ENCODE data around the gene MYO1C.
A peak's percentile ranks its signal among the peaks of the same experiment; 100 is the strongest.
"Not testable (repeated sequence)": the region's sequence is repeated elsewhere in the genome, so short reads cannot be mapped to it uniquely, and the experiment has no call there.

The MYO1C gene

DNA sequence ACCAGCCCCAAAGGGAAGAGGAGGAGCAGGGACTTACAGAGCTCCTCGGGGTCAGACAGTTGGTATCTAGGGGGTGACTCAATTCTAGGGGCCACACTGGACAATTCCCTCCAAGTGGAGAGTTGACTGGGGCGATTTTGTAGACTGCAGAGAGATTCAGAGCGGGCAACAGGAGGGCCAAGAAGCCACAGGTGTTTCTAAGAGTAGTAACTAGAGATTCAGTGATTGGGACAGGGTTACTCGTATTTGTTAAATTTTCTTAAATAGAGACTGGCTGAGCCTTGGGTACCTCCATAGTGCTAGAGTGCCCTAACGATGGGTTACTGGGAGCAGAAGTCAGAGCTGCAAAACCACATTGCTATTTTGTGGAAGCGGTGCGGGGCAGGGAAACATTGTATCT lies 27.2 kb upstream of the MYO1C start:
- no peaks in the 10 kb centered on the region for H3K27me3 ChIP-seq (ENCODE audit: insufficient read depth, low read length)

DNA sequence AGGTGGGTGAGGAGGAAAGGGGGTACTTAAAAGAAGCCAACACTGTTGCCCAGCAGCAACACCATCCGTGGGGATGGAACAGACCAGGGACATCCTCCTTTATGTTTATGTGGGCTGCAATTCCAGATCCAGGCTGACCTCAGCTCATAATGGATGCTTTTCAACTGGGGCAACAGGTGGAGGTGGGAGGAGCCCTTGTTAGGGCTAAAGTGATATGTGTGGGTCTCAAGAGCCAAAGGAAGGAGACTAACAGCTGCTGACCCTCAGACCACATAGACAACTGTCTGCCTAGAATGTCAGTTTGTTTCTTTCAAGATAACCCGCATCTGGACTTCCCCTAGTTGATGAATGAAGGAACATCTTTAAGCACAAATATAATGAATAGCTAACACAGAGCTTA lies 25.9 kb upstream of the MYO1C start:
- H3K27ac ChIP-seq (ENCODE audit: low read length) = no peak overlapping the region
- no peak overlapping the region for H3K9ac ChIP-seq (ENCODE audit: low read depth, low read length)
- no peaks in the 10 kb centered on the region for H3K4me1 ChIP-seq (ENCODE audit: insufficient read depth, low read length)
- no peaks in the 10 kb centered on the region for H3K27me3 ChIP-seq (ENCODE audit: insufficient read depth, low read length)
- H3K4me3 ChIP-seq (ENCODE audit: low read length) = no peak overlapping the region
- no peaks in the 10 kb centered on the region for H3K9me3 ChIP-seq (ENCODE audit: insufficient read depth, low read depth, low read length)
- H3K36me3 ChIP-seq (ENCODE audit: insufficient read depth, low read depth, low read length) = peaks cover 21% of the 10 kb centered on the region; the same call in 1 of the 2 replicates

More for the DNA sequence above, 27.2 kb upstream of the MYO1C start:
- Histone ChIP-seq H3K27ac (ENCODE audit: low read length) (no peak overlapping the region), H3K9me3 (ENCODE audit: insufficient read depth, low read depth, low read length) (no peaks in the 10 kb centered on the region), H3K36me3 (ENCODE audit: insufficient read depth, low read depth, low read length) (peaks cover 18% of the 10 kb centered on the region; the same call in 1 of the 2 replicates), H3K9ac (ENCODE audit: low read depth, low read length) (no peak overlapping the region), H3K4me1 (ENCODE audit: insufficient read depth, low read length) (no peaks in the 10 kb centered on the region), H3K4me3 (ENCODE audit: low read length) (no peak overlapping the region)

DNA sequence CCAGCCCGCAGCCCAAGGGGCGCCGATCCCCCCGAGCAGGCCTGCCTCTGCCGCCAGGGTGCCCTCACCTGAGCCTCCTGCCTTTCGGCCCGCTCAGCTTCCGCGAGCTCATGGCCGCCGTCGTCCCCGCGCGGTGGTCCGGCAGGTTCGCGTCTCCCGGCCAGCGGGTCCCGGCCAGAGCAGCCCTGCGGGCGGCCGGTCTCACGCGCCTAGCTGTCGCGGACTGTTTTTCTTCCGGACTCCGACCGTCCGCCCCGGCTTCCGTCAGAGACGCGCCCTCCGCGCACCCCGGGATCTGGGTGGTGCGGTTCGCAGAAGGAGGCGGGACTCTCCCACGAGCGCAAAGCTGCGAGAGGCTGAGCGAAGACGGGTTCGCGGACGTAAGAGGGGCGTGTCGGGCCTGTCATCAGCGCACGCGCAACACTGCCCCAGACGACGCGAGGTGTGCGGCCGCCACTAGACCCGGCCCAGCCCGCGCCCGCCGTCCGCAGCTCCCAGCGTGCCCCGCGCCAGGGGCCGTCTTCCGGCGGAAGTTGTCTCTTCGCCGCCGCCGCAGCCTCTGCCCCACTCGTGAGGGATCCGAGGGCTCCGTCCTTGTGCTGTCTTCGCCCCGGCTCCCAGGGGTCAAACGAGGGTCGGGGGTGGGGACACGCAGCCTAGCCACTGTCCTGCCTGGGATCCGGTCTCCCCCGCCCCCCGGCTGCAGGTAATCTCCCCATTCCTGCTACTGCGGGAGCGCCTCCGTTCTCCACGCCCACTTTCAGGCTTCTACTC lies 24.1 kb upstream of the MYO1C start, which contains the start of gene INPP5K:
INPP5K (minus strand) TSS at position 225 of the 774 bp plus-strand sequence; CDS start at position 112, 113 bp downstream.
- Histone ChIP-seq H3K4me3 (ENCODE audit: low read length) (peak within 1 kb of the TSS; percentile 85), H3K9me3 (ENCODE audit: insufficient read depth, low read depth, low read length) (no peaks in the 10 kb centered on the region), H3K4me1 (ENCODE audit: insufficient read depth, low read length) (no peaks in the 10 kb centered on the region), H3K27ac (ENCODE audit: low read length) (peak within 1 kb of the TSS; percentile 53), H3K27me3 (ENCODE audit: insufficient read depth, low read length) (no peaks in the 10 kb centered on the region), H3K36me3 (ENCODE audit: insufficient read depth, low read depth, low read length) (peaks cover 17% of the 10 kb centered on the region; the same call in 1 of the 2 replicates), H3K9ac (ENCODE audit: low read depth, low read length) (peak within 1 kb of the TSS; percentile 93)

DNA sequence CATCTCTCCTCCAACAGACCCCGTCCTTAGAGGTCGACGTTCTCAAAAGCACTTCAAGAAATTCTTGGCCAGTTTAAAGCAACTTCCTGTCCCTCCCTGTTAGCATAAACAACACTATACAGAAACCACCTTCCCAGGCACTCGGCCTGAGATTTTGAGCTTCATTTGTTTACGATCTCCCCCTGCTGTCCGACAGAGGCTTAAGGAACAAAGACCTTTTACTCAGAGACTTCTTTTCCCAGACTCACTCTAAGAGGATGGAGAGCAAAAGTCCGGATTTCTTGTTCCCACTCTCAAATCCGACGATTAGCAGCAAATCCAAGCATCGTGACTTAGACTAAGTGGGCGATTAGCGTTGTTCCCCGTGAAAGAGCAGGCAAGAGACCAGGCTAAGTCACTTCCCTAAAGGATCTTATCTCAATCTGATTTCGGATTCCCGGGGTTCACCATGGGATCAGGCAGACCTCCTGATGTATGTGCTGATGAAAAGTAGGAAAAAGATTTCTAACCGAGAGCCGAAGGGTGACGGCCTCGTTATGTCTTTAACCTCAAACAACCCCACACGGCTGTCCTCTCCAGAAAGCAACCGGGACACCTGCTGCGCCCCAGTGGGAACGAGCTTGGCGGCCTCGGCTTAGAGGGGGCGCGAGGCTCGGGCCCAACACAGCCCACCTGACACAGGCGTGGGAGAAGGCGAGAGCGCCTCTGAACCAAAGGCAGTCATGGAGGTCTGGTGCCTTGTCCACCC lies 23.3 kb upstream of the MYO1C start:
- no peak overlapping the region for H3K27ac ChIP-seq (ENCODE audit: low read length)
- H3K4me1 ChIP-seq (ENCODE audit: insufficient read depth, low read length) = no peaks in the 10 kb centered on the region
- peak overlapping the region; percentile 85 for H3K4me3 ChIP-seq (ENCODE audit: low read length)
- peak overlapping the region; percentile 93; the same call in 1 of the 2 replicates for H3K9ac ChIP-seq (ENCODE audit: low read depth, low read length)
- no peaks in the 10 kb centered on the region for H3K9me3 ChIP-seq (ENCODE audit: insufficient read depth, low read depth, low read length)
- H3K27me3 ChIP-seq (ENCODE audit: insufficient read depth, low read length) = no peaks in the 10 kb centered on the region
- peaks cover 17% of the 10 kb centered on the region; the same call in 1 of the 2 replicates for H3K36me3 ChIP-seq (ENCODE audit: insufficient read depth, low read depth, low read length)

DNA sequence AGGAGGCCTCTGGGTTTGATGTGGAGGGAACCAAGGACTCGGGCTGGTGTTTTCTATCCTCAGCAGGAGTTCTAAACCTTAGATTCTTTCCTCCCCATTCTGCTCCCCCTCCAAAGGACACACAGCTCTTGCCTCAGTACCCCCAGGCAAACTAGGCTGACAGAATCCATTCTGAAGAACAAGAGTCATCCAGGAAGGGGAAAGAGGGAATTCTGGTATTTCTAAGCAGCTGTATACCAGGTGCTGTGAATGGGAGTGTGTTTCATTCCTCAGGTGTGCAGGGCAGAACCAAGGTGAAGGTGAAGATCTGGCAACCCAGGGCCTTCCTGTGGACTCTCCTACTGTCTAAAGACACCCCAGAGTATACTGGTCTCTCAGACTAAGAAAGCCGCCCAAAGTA lies 19.9 kb upstream of the MYO1C start:
- Histone ChIP-seq H3K4me1 (ENCODE audit: insufficient read depth, low read length) (no peaks in the 10 kb centered on the region), H3K27ac (ENCODE audit: low read length) (no peak overlapping the region), H3K36me3 (ENCODE audit: insufficient read depth, low read depth, low read length) (0 out of 2 replicates have a peak, but pooled peaks cover 5% of the 10 kb centered on the region), H3K9ac (ENCODE audit: low read depth, low read length) (no peak overlapping the region), H3K9me3 (ENCODE audit: insufficient read depth, low read depth, low read length) (no peaks in the 10 kb centered on the region), H3K27me3 (ENCODE audit: insufficient read depth, low read length) (no peaks in the 10 kb centered on the region), H3K4me3 (ENCODE audit: low read length) (no peak overlapping the region)

DNA sequence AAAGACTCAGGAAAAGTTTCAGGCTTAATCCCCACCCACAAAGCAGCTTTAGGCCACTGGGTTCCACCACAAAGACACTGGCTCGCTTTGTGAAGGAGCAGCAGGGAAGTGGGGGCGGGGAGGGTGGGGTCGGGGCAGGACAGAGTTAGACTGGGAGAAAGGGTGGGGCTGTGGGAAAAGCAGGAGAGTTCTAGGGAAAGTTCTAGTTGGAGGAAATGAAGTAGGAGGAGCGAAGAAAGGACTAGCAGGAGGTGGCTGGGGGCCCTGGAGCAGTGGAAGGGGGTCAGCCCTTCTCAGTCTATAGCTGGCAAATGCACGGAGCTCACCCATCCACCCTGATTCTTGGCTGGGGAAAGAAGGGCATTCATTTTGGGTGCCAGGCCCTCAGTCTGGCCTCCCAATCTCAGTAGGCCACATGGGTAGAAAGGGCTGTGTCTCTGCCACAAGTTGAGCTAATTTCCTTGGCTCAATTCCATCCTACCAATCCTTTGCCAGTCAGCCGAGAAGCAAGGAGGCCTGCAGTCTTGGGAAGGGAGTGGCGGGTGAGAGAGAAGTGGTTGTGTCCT lies 19.4 kb upstream of the MYO1C start:
- H3K9ac ChIP-seq (ENCODE audit: low read depth, low read length) = no peak overlapping the region
- no peaks in the 10 kb centered on the region for H3K4me1 ChIP-seq (ENCODE audit: insufficient read depth, low read length)
- no peak overlapping the region for H3K4me3 ChIP-seq (ENCODE audit: low read length)
- no peak overlapping the region for H3K27ac ChIP-seq (ENCODE audit: low read length)
- H3K36me3 ChIP-seq (ENCODE audit: insufficient read depth, low read depth, low read length) = 0 out of 2 replicates have a peak, but pooled peaks cover 5% of the 10 kb centered on the region
- H3K9me3 ChIP-seq (ENCODE audit: insufficient read depth, low read depth, low read length) = no peaks in the 10 kb centered on the region
- no peaks in the 10 kb centered on the region for H3K27me3 ChIP-seq (ENCODE audit: insufficient read depth, low read length)

DNA sequence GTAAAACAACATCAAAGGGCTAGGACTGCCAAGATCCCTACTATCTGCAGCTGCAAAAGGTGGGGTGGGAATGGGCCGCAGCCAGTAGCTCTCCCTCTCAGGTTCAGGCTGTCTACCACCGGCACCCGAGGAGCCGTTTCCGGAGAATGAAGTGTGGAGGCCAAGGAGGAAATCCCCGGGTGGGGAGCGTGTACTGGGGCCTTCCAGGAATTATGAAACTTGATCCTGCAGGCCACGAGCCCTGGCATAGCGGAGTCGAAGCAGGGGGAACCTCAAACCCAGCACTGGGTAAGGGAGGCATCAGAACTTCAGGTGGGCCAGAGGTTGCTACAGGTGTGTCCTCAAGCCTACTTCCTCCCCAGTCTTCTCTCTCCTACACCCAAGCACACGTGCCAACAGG lies 18.8 kb upstream of the MYO1C start:
- H3K4me1 ChIP-seq (ENCODE audit: insufficient read depth, low read length) = no peaks in the 10 kb centered on the region
- no peaks in the 10 kb centered on the region for H3K27me3 ChIP-seq (ENCODE audit: insufficient read depth, low read length)
- no peak overlapping the region for H3K27ac ChIP-seq (ENCODE audit: low read length)
- peaks cover 8% of the 10 kb centered on the region; the same call in 1 of the 2 replicates for H3K36me3 ChIP-seq (ENCODE audit: insufficient read depth, low read depth, low read length)
- no peak overlapping the region for H3K4me3 ChIP-seq (ENCODE audit: low read length)
- H3K9ac ChIP-seq (ENCODE audit: low read depth, low read length) = no peak overlapping the region
- no peaks in the 10 kb centered on the region for H3K9me3 ChIP-seq (ENCODE audit: insufficient read depth, low read depth, low read length)

DNA sequence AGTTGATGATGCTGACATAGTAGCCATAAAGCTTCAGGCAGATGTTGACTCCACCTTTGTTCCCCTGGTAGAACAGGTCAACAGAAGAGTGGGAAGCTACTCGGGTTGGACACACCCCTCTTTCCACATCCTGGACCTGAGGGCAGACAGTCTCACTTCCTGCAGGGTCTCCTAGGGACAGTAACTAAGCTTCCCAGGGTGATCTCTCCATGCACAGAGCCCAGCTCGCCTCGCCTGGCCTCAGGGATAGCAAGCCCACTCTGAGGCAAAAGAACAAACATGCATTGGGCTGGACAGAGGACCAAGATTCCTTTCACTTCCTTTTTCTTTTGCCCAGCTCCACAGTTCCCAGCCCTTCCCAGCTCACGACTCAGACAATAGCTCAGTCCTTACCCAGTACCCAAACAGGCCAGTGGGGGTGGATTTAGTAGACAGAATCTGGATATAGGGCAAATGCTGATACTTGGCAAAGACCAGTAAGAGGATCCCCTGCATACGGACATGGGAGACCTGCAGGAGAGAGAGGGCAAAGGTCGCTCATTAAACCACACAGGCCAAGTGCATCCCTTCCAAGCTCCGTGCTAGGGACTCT lies 16.9 kb upstream of the MYO1C start:
- Histone ChIP-seq H3K36me3 (ENCODE audit: insufficient read depth, low read depth, low read length) (peaks cover 9% of the 10 kb centered on the region; the same call in 1 of the 2 replicates), H3K4me1 (ENCODE audit: insufficient read depth, low read length) (no peaks in the 10 kb centered on the region), H3K9ac (ENCODE audit: low read depth, low read length) (no peak overlapping the region), H3K27ac (ENCODE audit: low read length) (no peak overlapping the region), H3K27me3 (ENCODE audit: insufficient read depth, low read length) (no peaks in the 10 kb centered on the region), H3K9me3 (ENCODE audit: insufficient read depth, low read depth, low read length) (no peaks in the 10 kb centered on the region), H3K4me3 (ENCODE audit: low read length) (no peak overlapping the region)

- H3K4me1 ChIP-seq (ENCODE audit: insufficient read depth, low read length); H3K9ac ChIP-seq (ENCODE audit: low read depth, low read length); H3K36me3 ChIP-seq (ENCODE audit: insufficient read depth, low read depth, low read length); H3K4me3 ChIP-seq (ENCODE audit: low read length); H3K9me3 ChIP-seq (ENCODE audit: insufficient read depth, low read depth, low read length); H3K27ac ChIP-seq (ENCODE audit: low read length); H3K27me3 ChIP-seq (ENCODE audit: insufficient read depth, low read length): not testable (repeated sequence)
Measured at GRCh38 chr17:1508709-1509108, 16.2 kb upstream of the MYO1C start.

- no peak overlapping the region for H3K27ac ChIP-seq (ENCODE audit: low read length)
- H3K36me3 ChIP-seq (ENCODE audit: insufficient read depth, low read depth, low read length) = peaks cover 4% of the 10 kb centered on the region; the same call in 1 of the 2 replicates
- no peak overlapping the region for H3K9ac ChIP-seq (ENCODE audit: low read depth, low read length)
- no peaks in the 10 kb centered on the region for H3K9me3 ChIP-seq (ENCODE audit: insufficient read depth, low read depth, low read length)
- no peak overlapping the region for H3K4me3 ChIP-seq (ENCODE audit: low read length)
- H3K27me3 ChIP-seq (ENCODE audit: insufficient read depth, low read length) = no peaks in the 10 kb centered on the region
- no peaks in the 10 kb centered on the region for H3K4me1 ChIP-seq (ENCODE audit: insufficient read depth, low read length)
Measured at GRCh38 chr17:1506649-1507267, 14.3 kb upstream of the MYO1C start.

GRCh38 chr17:1505586-1505985 lies 13.1 kb upstream of the MYO1C start:
- no peaks in the 10 kb centered on the region for H3K9me3 ChIP-seq (ENCODE audit: insufficient read depth, low read depth, low read length)
- no peak overlapping the region for H3K27ac ChIP-seq (ENCODE audit: low read length)
- no peak overlapping the region for H3K9ac ChIP-seq (ENCODE audit: low read depth, low read length)
- H3K27me3 ChIP-seq (ENCODE audit: insufficient read depth, low read length) = no peaks in the 10 kb centered on the region
- H3K4me3 ChIP-seq (ENCODE audit: low read length) = no peak overlapping the region
- peaks cover 4% of the 10 kb centered on the region; the same call in 1 of the 2 replicates for H3K36me3 ChIP-seq (ENCODE audit: insufficient read depth, low read depth, low read length)
- no peaks in the 10 kb centered on the region for H3K4me1 ChIP-seq (ENCODE audit: insufficient read depth, low read length)

Measured in iPS-20b (cell line).